ENCODE data around the gene P2RY2. TPM values are rescaled to one million over a fixed set of nuclear protein-coding genes. Genes with fewer than 3 reads are reported as not detected.
A peak's percentile ranks its signal among the peaks of the same experiment; 100 is the strongest.

Gene P2RY2
- total RNA-seq, 2 experiments from 2014 or later, result not detected

GRCh38 chr11:73217131-73217809 lies 811 bp upstream of the P2RY2 start:
- Mint-ChIP-seq H3K36me3 (no peaks in the 10 kb centered on the region), H3K27ac (no peak overlapping the region), H3K27me3 (peaks cover 36% of the 10 kb centered on the region), H3K4me1 (peaks cover 3% of the 10 kb centered on the region), H3K9me3 (ENCODE audit: low read depth) (no peaks in the 10 kb centered on the region), H3K4me3 (no peak overlapping the region)
- ATAC-seq, result no peak
- DNase-seq, result no peak
- CTCF ChIA-PET, result interaction anchor here (1.3 kb wide), 1 partner anchor 72 kb away, joined by 4 read pairs; no protein-coding TSS in a partner anchor

GRCh38 chr11:73217810-73218105 lies 323 bp upstream of the P2RY2 start:
- Mint-ChIP-seq H3K27me3 (peaks cover 36% of the 10 kb centered on the region), H3K9me3 (ENCODE audit: low read depth) (no peaks in the 10 kb centered on the region), H3K36me3 (no peaks in the 10 kb centered on the region), H3K4me1 (peaks cover 3% of the 10 kb centered on the region), H3K4me3 (no peak overlapping the region), H3K27ac (no peak overlapping the region)
- DNase-seq (no peak), ATAC-seq (no peak)
- CTCF ChIA-PET, result no interaction called here

- H3K9me3 Mint-ChIP-seq (ENCODE audit: low read depth), result no peaks in the 10 kb centered on the region
- no peak overlapping the region for H3K27ac Mint-ChIP-seq
- ATAC-seq (no peak), DNase-seq (no peak)
- H3K4me1 Mint-ChIP-seq, result peaks cover 7% of the 10 kb centered on the region
- H3K27me3 Mint-ChIP-seq, result peaks cover 38% of the 10 kb centered on the region
- CTCF ChIA-PET, result interaction anchor here (0.9 to 1.5 kb wide), 2 partner anchors 18 to 34 kb away, joined by 3 to 4 read pairs; no protein-coding TSS in a partner anchor
- H3K36me3 Mint-ChIP-seq, result no peaks in the 10 kb centered on the region
- H3K4me3 Mint-ChIP-seq, result no peak overlapping the region
Observed at GRCh38 chr11:73218830-73219215, 742 bp downstream of the P2RY2 start.

DNA sequence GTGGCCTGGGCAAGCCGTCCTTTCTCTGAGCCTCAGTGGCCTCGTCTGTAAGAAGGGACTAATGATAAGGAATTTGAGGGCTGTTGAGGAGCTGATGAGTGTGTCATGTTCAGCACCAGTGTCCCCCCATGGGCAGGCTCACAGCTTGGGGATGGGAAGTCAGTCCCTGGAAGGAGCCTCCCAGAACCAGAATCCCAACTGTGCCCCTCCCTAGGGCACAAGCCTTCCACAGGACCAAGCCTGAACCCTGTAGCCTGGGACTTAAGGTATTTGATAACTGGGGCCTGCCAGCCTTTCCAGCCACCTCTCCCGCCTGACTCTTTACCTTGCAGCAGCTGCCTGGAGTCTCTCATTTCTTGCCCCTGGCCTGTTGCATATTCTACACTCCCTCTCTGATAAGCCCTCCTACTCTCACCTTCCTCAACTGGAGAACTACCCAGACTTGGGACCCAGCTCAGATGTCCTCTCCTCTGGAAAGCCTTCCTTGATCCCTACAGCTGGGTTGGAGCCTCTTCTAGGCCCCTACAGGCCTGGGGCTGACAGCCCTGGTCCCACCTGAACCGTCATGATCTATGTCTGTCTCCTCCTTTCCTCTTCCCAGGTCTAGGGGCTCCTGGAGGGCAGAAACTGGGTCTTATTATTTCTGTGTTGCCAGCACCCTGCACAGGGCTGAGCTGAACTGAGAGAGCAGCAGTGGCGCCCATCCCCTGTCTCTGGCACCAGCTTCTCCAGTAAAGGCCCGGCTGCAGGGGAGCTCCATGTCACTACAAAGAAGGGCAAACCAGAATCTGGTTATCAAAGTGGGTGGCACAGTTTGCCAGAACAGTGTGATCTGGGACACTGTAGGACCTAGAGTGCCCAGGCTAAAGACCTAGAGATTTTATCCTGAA lies 1.6 kb downstream of the P2RY2 start:
- H3K36me3 Mint-ChIP-seq, result no peaks in the 10 kb centered on the region
- no peaks in the 10 kb centered on the region for H3K9me3 Mint-ChIP-seq (ENCODE audit: low read depth)
- H3K27me3 Mint-ChIP-seq, result peaks cover 42% of the 10 kb centered on the region
- DNase-seq (no peak), ATAC-seq (no peak)
- H3K4me3 Mint-ChIP-seq, result no peak overlapping the region
- CTCF ChIA-PET, result interaction anchor here (0.9 to 1.5 kb wide), 2 partner anchors 17 to 35 kb away, joined by 3 to 4 read pairs; no protein-coding TSS in a partner anchor
- peaks cover 15% of the 10 kb centered on the region for H3K4me1 Mint-ChIP-seq
- no peak overlapping the region for H3K27ac Mint-ChIP-seq

DNA sequence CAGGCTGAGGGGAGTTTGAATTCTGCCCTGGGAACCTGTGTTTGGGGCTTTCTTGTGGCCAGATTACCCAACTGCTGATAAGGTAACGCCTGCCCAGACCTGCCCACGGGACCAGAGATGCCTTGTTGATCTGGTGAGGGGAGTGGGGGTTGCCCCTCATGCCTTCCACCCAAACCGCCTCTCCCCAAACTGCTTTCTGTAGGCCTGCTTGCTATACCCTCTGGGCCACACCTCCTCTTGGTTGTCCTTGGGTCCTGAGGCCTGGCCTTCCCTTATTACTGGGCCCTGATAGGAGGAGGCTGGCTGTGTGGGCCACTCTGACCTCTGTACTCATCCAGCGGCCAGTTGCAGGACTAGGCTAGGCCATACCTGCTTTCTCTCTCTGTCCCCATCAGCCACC lies 3.4 kb downstream of the P2RY2 start:
- CTCF ChIA-PET, result interaction anchor here (1.1 kb wide), 1 partner anchor 19 kb away, joined by 3 read pairs; no protein-coding TSS in a partner anchor

GRCh38 chr11:73221996-73222395 lies 3.9 kb downstream of the P2RY2 start:
- Mint-ChIP-seq H3K27ac (no peak overlapping the region), H3K4me1 (peaks cover 17% of the 10 kb centered on the region), H3K9me3 (ENCODE audit: low read depth) (no peaks in the 10 kb centered on the region), H3K36me3 (no peaks in the 10 kb centered on the region), H3K27me3 (peaks cover 39% of the 10 kb centered on the region), H3K4me3 (no peak overlapping the region)
- CTCF ChIA-PET, result no interaction called here
- ATAC-seq, result no peak
- no peak for DNase-seq

More for the DNA sequence above, 3.4 kb downstream of the P2RY2 start:
- H3K4me3 Mint-ChIP-seq, result no peak overlapping the region
- peaks cover 42% of the 10 kb centered on the region for H3K27me3 Mint-ChIP-seq
- H3K36me3 Mint-ChIP-seq, result no peaks in the 10 kb centered on the region
- no peak overlapping the region for H3K27ac Mint-ChIP-seq
- no peaks in the 10 kb centered on the region for H3K9me3 Mint-ChIP-seq (ENCODE audit: low read depth)
- no peak for DNase-seq
- H3K4me1 Mint-ChIP-seq, result peaks cover 17% of the 10 kb centered on the region
- no peak for ATAC-seq

GRCh38 chr11:73223998-73224730 lies 6.1 kb downstream of the P2RY2 start:
- Mint-ChIP-seq H3K36me3 (no peaks in the 10 kb centered on the region), H3K27me3 (peaks cover 24% of the 10 kb centered on the region), H3K27ac (no peak overlapping the region), H3K4me3 (no peak overlapping the region), H3K9me3 (ENCODE audit: low read depth) (no peaks in the 10 kb centered on the region), H3K4me1 (peaks cover 13% of the 10 kb centered on the region)
- CTCF ChIA-PET, result interaction anchor here (1.6 to 2.5 kb wide), 2 partner anchors 12 to 65 kb away, joined by 3 to 7 read pairs; no protein-coding TSS in a partner anchor
- DNase-seq (no peak), ATAC-seq (peak; percentile 22)

DNA sequence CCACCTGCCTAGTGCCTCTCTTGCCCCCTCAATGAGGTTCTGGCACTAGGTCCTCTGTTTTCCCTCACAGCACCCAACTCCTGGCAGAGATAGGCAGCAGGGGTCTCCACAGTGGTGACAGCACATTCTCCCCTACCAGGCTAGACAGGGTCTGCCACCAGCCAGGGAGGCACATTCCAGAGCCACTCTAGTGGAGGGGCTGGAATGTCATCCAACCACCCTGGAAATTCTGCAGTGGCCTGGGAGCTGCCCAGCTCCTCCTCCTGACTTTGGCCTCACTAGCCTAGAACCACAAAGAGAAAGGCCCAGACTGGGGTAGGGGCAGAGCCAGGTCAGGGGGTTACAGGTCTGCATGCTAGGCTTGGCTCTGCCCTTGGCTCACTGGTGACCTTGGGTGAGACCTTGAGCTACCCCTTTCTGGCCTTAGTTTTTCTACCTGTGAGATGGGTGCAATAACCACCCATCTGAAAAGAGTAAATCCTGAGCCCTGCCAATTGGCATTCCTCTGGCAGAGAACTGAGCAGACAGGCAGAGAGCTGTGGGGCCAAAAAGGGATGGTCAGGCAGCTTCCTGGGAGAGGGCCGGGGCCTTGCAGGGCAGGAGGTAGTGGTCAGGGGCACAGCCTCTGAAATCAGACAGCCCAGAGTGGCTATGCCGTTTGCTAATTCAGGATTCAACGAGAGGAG lies 7.1 kb downstream of the P2RY2 start:
- H3K36me3 Mint-ChIP-seq, result no peaks in the 10 kb centered on the region
- DNase-seq, result no peak
- CTCF ChIA-PET, result interaction anchor here (1.6 to 2.5 kb wide), 2 partner anchors 11 to 64 kb away, joined by 3 to 7 read pairs; no protein-coding TSS in a partner anchor

DNA sequence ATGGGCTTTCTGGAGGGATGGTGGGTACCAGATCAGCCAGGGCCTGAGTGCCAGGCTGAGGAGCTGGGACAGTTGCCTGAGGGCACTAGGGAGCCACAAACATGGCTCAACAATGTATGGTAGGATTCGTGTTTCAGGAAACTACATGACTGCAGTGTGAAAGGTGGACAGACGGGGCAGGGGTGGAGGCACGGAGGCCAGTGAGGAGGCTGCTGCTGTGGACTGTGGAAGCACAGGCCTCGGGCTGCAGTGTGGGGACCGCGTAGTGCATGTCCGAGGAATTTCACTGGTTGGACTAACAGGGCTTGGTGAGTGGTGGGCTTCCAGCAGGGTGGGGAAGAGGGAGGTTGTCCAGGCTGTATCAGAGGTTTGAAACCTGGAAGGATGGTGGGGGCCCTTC lies 7.8 kb downstream of the P2RY2 start:
- Mint-ChIP-seq H3K4me3 (no peak overlapping the region), H3K4me1 (peaks cover 13% of the 10 kb centered on the region), H3K27ac (no peak overlapping the region), H3K9me3 (ENCODE audit: low read depth) (no peaks in the 10 kb centered on the region), H3K36me3 (no peaks in the 10 kb centered on the region), H3K27me3 (peaks cover 7% of the 10 kb centered on the region)
- no peak for DNase-seq
- CTCF ChIA-PET, result interaction anchor here (2.5 kb wide), 1 partner anchor 10 kb away, joined by 7 read pairs; no protein-coding TSS in a partner anchor
- no peak for ATAC-seq

More for the DNA sequence above, 7.1 kb downstream of the P2RY2 start:
- H3K27ac Mint-ChIP-seq, result no peak overlapping the region
- H3K27me3 Mint-ChIP-seq, result peaks cover 14% of the 10 kb centered on the region
- H3K9me3 Mint-ChIP-seq (ENCODE audit: low read depth), result no peaks in the 10 kb centered on the region
- H3K4me3 Mint-ChIP-seq, result no peak overlapping the region
- no peak for ATAC-seq
- H3K4me1 Mint-ChIP-seq, result peaks cover 13% of the 10 kb centered on the region

- Mint-ChIP-seq H3K27me3 (peaks cover 6% of the 10 kb centered on the region), H3K9me3 (ENCODE audit: low read depth) (no peaks in the 10 kb centered on the region), H3K4me3 (no peak overlapping the region), H3K4me1 (peaks cover 13% of the 10 kb centered on the region), H3K27ac (no peak overlapping the region), H3K36me3 (no peaks in the 10 kb centered on the region)
- no peak for DNase-seq
- no peak for ATAC-seq
- CTCF ChIA-PET, result no interaction called here
Observed at GRCh38 chr11:73226297-73227006, 8.4 kb downstream of the P2RY2 start.

GRCh38 chr11:73227571-73228211 lies 9.6 kb downstream of the P2RY2 start:
- no peaks in the 10 kb centered on the region for H3K9me3 Mint-ChIP-seq (ENCODE audit: low read depth)
- CTCF ChIA-PET, result interaction anchor here (0.7 kb wide), 1 partner anchor 9 kb away, joined by 3 read pairs; no protein-coding TSS in a partner anchor
- H3K4me3 Mint-ChIP-seq, result no peak overlapping the region
- DNase-seq (no peak), ATAC-seq (no peak)
- no peak overlapping the region for H3K27ac Mint-ChIP-seq
- peaks cover 6% of the 10 kb centered on the region for H3K27me3 Mint-ChIP-seq
- H3K36me3 Mint-ChIP-seq, result no peaks in the 10 kb centered on the region
- H3K4me1 Mint-ChIP-seq, result peaks cover 13% of the 10 kb centered on the region
